SH-SY5Y (cell line): Measurements from ENCODE around the gene SP140L.

Experiments used
- GATA2 ChIP-seq: IDR thresholded peaks from 2 replicates; pipeline ENCODE4 v1.6.1; 2011; ENCODE audit warnings: mild to moderate bottlenecking, low read depth, low read length
- GATA3 ChIP-seq: IDR thresholded peaks from 2 replicates; pipeline ENCODE4 v1.6.1; 2011; ENCODE audit warnings: low read depth, mild to moderate bottlenecking, low read length, moderate library complexity

Gene SP140L

GRCh38 chr2:230319211-230319862 is 7.7 kb upstream of the SP140L start:
- no peak for TF ChIP-seq GATA2
- no peak for TF ChIP-seq GATA3

- TF ChIP-seq GATA2 = no peak
- no peak for TF ChIP-seq GATA3
Measured at GRCh38 chr2:230321031-230321430, 6.0 kb upstream of the SP140L start.

- no peak for TF ChIP-seq GATA2
- no peak for TF ChIP-seq GATA3
Measured at GRCh38 chr2:230322561-230323384, 4.2 kb upstream of the SP140L start.

- TF ChIP-seq GATA3 (no peak), GATA2 (no peak)
Measured at GRCh38 chr2:230323385-230324106, 3.4 kb upstream of the SP140L start.

- TF ChIP-seq GATA3 (no peak), GATA2 (no peak)
Measured at GRCh38 chr2:230324503-230324902, 2.5 kb upstream of the SP140L start.

GRCh38 chr2:230325316-230326243 is 1.4 kb upstream of the SP140L start:
- TF ChIP-seq GATA2 = no peak

GRCh38 chr2:230327418-230328154 is 593 bp downstream of the SP140L start:
- no peak for TF ChIP-seq GATA2
- no peak for TF ChIP-seq GATA3

- TF ChIP-seq GATA3 (no peak), GATA2 (no peak)
Measured at GRCh38 chr2:230328155-230328458, 1.1 kb downstream of the SP140L start.

GRCh38 chr2:230329946-230330605 is 3.1 kb downstream of the SP140L start:
- TF ChIP-seq GATA3 (no peak), GATA2 (no peak)

GRCh38 chr2:230330725-230331124 is 3.7 kb downstream of the SP140L start:
- TF ChIP-seq GATA3 = no peak
- no peak for TF ChIP-seq GATA2

- no peak for TF ChIP-seq GATA3
- no peak for TF ChIP-seq GATA2
Measured at GRCh38 chr2:230335461-230335863, 8.5 kb downstream of the SP140L start.

GRCh38 chr2:230335864-230336506 is 9.0 kb downstream of the SP140L start:
- TF ChIP-seq GATA2 (no peak), GATA3 (no peak)
